Heart left ventricle (tissue), 16 donors: ENCODE data around the gene PEX6. TPM values are rescaled to one million over a fixed set of nuclear protein-coding genes. Genes with fewer than 3 reads are reported as not detected.

Source experiments
- ATAC-seq, 4 donors: fragments of 200-7000 bp; cut with Tn5 transposase; one replicate each; pipeline ENCODE4 v1.9.1; 2020 to 2022; ENCODE audit warnings: moderate library complexity in 4 of 4, mild to moderate bottlenecking in 3 of 4, moderate number of reproducible peaks in 1 of 4
- DNase-seq, 5 donors: peaks; one replicate each; pipeline ENCODE4 v3.0.0-alpha.2; 2020
- H3K27ac ChIP-seq, 12 donors: fragments of 200-600 bp; sonication (generic) in 4 of 12; one replicate each; pipeline versions ENCODE4 v1.5.0 to v1.8.0; 2016 to 2022; ENCODE audit warnings: mild to moderate bottlenecking in 2 of 12
- H3K27me3 ChIP-seq, 9 donors: fragments of 200-600 bp; sonication (generic) in 2 of 9; one replicate each; pipeline versions ENCODE4 v1.5.1 to v1.8.0; 2016 to 2022; ENCODE audit warnings: mild to moderate bottlenecking in 3 of 9
- H3K36me3 ChIP-seq, 9 donors: fragments of 200-600 bp; sonication (generic) in 2 of 9; one replicate each; pipeline versions ENCODE4 v1.5.0 to v1.8.0; 2018 to 2022; ENCODE audit warnings: mild to moderate bottlenecking in 2 of 9
- H3K4me1 ChIP-seq, 12 donors: fragments of 200-600 bp; sonication (generic) in 4 of 12; one replicate each; pipeline versions ENCODE4 v1.5.0 to v1.8.0; 2016 to 2022; ENCODE audit warnings: mild to moderate bottlenecking in 3 of 12
- H3K4me3 ChIP-seq, 12 donors: fragments of 200-600 bp; sonication (generic) in 4 of 12; one replicate each; pipeline versions ENCODE4 v1.5.0 to v1.8.0; 2017 to 2022; ENCODE audit warnings: mild to moderate bottlenecking in 9 of 12, moderate library complexity in 4 of 12
- H3K9me3 ChIP-seq, 12 donors: fragments of 200-600 bp; sonication (generic) in 4 of 12; one replicate each; pipeline versions ENCODE4 v1.5.0 to v1.8.0; 2016 to 2022; ENCODE audit warnings: mild to moderate bottlenecking in 1 of 12
- POLR2A ChIP-seq, 2 donors: fragments of 450-650 bp; IDR thresholded peaks; one replicate each; pipeline ENCODE4 v1.6.1; 2017; ENCODE audit warnings: antibody characterized with exemption in 2 of 2, mild to moderate bottlenecking in 2 of 2, moderate library complexity in 2 of 2
- WGBS, 4 donors: extraction: QIAGEN DNeasy Blood & Tissue Kit in 2 of 4; methylation state at CpG; one replicate each; pipeline versions ENCODE4 v1.1.5 to v1.1.7; 2013 to 2018; 5-methylcytosine and 5-hydroxymethylcytosine counted together
- intact Hi-C, 10 donors: fragments of 100-400 bp; cut with DNase I; formaldehyde crosslinking; loops; one replicate each; pipeline versions ENCODE4 v1.11.1 to v1.14.2; 2022
- polyA plus RNA-seq, 2 donors: library from polyadenylated mRNA; stranded (reverse); fragments of 200-250 nt; gene quantifications; one replicate each; pipeline ENCODE4 v1.2.3, GENCODE V29; 2013
- total RNA-seq, 9 donors: library from RNA; depleted of rRNA in 2 of 9; stranded (reverse); fragments of >200 nt in 2 of 9; fragmentation: NEBNext Ultra II Directional in 3 of 9; extraction: Animal tissue kit (Norgen Biotek cat#: 25700) in 3 of 9; gene quantifications; one replicate each; pipeline versions ENCODE4 v1.1.0 to v1.2.4, GENCODE V29; 2016 to 2023
- TF ChIP-seq, protein P1 (sequence below), 12 donors: fragments of 200-600 bp; sonication (generic) in 4 of 12; IDR thresholded peaks; one replicate each; pipeline versions ENCODE4 v1.5.0 to v1.8.0; 2018 to 2022; ENCODE audit warnings: antibody characterized with exemption in 12 of 12, mild to moderate bottlenecking in 5 of 12
- donor health status: ischemic (EF 13 %, LVEDD 7.1; RV severe dilation, severe dysfunction).
- donor health status: healthy with polysubstance abuse.
- donor health status: DM: no; HTN: yes; CAD: no.
- donor health status: DM: no; HTN: no; CAD: no.
- donor health status: ischemic (EF 25% LVEDD 6.9; RV normal size, moderate dysfunction).
- donor health status: ischemic (EF 25% LVEDD 5.7; RV mildly dilated, moderate dysfunction).
- donor health status: healthy.
- donor health status: DM: yes; HTN: yes; CAD: no.
- donor health status: ischemic (EF 35%, LVEDD 5.7; RV mildly dilated, moderate dysfunction).
- donor health status: nonischemic (EF 11% LVEDD 7.7; RV severe dilation, severe dysfunction).
- donor health status: DM: yes; HTN: yes; CAD: no.
- donor health status: PGD.
- donor health status: ischemic (EF 29% LVEDD 5.4; RV normal size, mild dysfunction).
- donor health status: nonischemic (EF 23%, LVEDD 6.1; RV moderate dilation, normal function).

PEX6 gene
- total and polyA plus RNA-seq, 11 donors, result 10.3 to 27.3 (median 17.8) TPM

DNA sequence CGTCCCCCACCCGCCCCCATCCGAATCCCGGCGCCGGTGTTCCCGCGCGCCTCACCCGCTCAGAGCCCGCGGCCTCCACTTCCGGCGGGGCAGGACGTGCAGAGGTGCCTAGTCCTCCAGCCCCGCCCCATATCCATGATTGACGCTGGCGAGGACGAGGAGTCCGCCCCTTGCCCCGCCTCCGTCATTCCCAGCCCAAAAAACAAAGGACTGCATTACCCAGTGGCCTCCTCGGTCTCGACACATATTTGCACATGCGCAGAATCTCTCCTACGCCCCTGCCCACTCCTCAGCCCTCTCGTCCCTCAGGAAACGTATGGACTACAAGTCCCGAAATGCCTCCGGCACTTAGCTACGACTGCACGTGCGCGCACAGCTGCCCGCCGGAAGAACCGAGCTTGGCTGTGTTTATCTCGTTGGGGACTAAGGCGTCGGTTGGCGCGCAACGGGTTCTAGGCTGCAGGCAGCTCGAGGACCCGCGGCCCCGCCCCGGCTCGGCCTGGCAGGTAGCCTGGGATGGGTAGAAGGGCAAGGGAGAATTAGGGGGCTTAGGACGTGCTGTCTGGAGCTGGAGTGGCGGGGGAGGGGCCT is 35.0 kb upstream of the PEX6 start, which contains the start of the genes KLHDC3 and MEA1:
TSS of gene KLHDC3 (plus strand) at position 407 of the 591 bp plus-strand sequence. CDS start 2,944 bp downstream, outside the sequence.
TSS of gene MEA1 (minus strand) at position 104 of the 591 bp plus-strand sequence. CDS start 133 bp downstream, outside the sequence.
- Histone ChIP-seq H3K9me3 (no peaks in the 10 kb centered on the region), H3K27ac (peak within 1 kb of the TSS; percentile 25 to 97 (median 84)), H3K4me3 (peak within 1 kb of the TSS; percentile 51 to 90 (median 74)), H3K27me3 (no peaks in the 10 kb centered on the region), H3K4me1 (peaks cover 4 to 57% (median 47%) of the 10 kb centered on the region in 12 donors), H3K36me3 (peaks cover 0 to 58% (median 51%) of the 10 kb centered on the region in 9 donors)
- intact Hi-C loops, result loop anchor here in 6 of 10 donors (1.0 to 10.0 kb wide), 6 partner anchors 35 to 128 kb away; partner anchors contain the start of genes PEX6 (in 2 of the 6), KLC4 (in 1 of the 6) and MRPL2 (in 1 of the 6)
- peak; percentile 22 to 65 for TF ChIP-seq POLR2A (IDR thresholded peaks at IDR 0.05)
- TF ChIP-seq, protein P1, sequence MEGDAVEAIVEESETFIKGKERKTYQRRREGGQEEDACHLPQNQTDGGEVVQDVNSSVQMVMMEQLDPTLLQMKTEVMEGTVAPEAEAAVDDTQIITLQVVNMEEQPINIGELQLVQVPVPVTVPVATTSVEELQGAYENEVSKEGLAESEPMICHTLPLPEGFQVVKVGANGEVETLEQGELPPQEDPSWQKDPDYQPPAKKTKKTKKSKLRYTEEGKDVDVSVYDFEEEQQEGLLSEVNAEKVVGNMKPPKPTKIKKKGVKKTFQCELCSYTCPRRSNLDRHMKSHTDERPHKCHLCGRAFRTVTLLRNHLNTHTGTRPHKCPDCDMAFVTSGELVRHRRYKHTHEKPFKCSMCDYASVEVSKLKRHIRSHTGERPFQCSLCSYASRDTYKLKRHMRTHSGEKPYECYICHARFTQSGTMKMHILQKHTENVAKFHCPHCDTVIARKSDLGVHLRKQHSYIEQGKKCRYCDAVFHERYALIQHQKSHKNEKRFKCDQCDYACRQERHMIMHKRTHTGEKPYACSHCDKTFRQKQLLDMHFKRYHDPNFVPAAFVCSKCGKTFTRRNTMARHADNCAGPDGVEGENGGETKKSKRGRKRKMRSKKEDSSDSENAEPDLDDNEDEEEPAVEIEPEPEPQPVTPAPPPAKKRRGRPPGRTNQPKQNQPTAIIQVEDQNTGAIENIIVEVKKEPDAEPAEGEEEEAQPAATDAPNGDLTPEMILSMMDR (IDR thresholded peaks at IDR 0.05), result no peak
- DNase-seq, result peak; percentile 99
- 0 to 1% (median 0%) methylated on average over 25 to 51 of the region's 51 CpGs for WGBS, 4 donors
- peak; percentile 92 to 96 (median 94) for ATAC-seq

DNA sequence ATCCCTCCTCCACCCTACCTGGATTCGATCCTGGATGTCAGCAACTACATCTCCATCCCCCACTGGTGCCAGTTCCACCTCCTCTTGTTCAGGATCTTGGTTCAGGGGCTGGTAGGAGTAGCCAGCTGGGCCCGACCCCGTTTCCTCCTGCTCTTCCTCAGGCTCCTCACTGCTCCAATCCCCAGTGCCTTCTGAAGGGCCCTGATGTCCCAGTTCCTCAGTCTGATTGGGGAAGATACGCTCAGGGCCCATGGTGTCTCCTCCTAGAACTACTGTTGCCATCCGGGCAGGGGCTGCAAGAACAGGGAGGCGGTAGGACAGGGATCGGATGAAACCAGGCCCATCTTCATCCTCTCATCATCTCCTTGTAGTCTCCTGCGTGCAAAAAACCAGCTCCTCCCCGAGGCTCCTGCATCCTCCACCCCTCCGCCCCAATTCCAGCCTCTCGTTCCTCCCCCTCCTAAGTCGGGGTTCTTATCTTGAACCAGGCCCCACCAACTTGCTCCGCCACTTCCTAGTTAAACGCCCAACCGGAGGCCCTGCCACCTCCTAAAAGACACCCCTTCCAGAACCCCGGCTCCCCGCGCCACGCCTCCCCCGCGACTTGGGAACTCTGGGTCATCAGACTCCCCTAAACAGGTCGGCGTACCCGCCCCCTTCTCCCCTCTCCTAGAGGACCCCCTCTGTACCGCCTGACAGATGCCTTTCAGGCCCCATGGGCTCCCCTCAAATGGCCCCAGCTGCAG is 34.3 kb upstream of the PEX6 start:
- Histone ChIP-seq H3K4me3 (peak overlapping the region; percentile 43 to 90 (median 74)), H3K27ac (peak overlapping the region; percentile 3 to 88 (median 78)), H3K9me3 (no peaks in the 10 kb centered on the region), H3K4me1 (peaks cover 4 to 56% (median 47%) of the 10 kb centered on the region in 12 donors), H3K27me3 (no peaks in the 10 kb centered on the region), H3K36me3 (peaks cover 0 to 58% (median 51%) of the 10 kb centered on the region in 9 donors)
- ATAC-seq (peak in 1 of 4 donors; percentile 0), DNase-seq (no peak)
- TF ChIP-seq, protein P1 (IDR thresholded peaks at IDR 0.05), result no peak
- no peak for TF ChIP-seq POLR2A (IDR thresholded peaks at IDR 0.05)
- 3 to 4% (median 4%) methylated on average over 25 of the region's 25 CpGs for WGBS, 4 donors
- intact Hi-C loops, result loop anchor here in 5 of 10 donors (2.0 to 10.0 kb wide), 4 partner anchors 34 to 129 kb away; partner anchors contain the start of gene PEX6 (in 2 of the 5)

DNA sequence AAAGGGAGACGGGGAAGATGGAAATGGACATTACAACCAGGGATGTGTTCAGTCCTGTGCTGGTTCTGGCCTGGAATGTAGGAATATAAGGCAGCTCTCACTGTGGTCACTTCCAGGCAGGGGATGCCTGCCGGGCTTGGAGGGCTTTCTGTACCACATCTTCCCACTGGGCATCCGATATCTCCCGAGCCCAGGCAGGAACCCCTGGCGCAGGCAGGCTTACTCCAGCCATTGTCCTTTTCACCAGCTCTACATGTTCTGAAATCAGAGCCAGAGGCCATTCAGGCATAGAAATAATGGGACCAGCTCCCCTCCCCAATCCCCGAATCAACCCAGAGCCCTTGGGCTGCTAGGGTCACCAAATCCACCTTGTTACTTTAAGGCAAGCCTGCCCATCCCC is 33.4 kb upstream of the PEX6 start:
- H3K27ac ChIP-seq, result peak overlapping the region in 1 of 12 donors; percentile 79
- DNase-seq, result no peak
- intact Hi-C loops, result loop anchor here in 5 of 10 donors (2.0 to 10.0 kb wide), 4 partner anchors 34 to 130 kb away; partner anchors contain the start of gene PEX6 (in 2 of the 5)
- TF ChIP-seq, protein P1 (IDR thresholded peaks at IDR 0.05), result no peak
- no peak for TF ChIP-seq POLR2A (IDR thresholded peaks at IDR 0.05)
- no peaks in the 10 kb centered on the region for H3K9me3 ChIP-seq
- WGBS, 4 donors, result 74 to 82% (median 80%) methylated on average over 6 of the region's 6 CpGs
- H3K36me3 ChIP-seq, result peaks cover 0 to 58% (median 51%) of the 10 kb centered on the region in 9 donors
- no peaks in the 10 kb centered on the region for H3K27me3 ChIP-seq
- no peak for ATAC-seq
- peak overlapping the region in 2 of 12 donors; percentile 74 to 76 for H3K4me3 ChIP-seq
- H3K4me1 ChIP-seq, result peaks cover 4 to 49% (median 39%) of the 10 kb centered on the region in 12 donors
